Memory B cell (primary cell): ENCODE measurements around the gene TECPR1.

Experiments used
- ATAC-seq: fragments of 150-1000 bp; cut with Tn5 transposase; 2 replicates; pipeline ENCODE4 v1.10.0; 2021; ENCODE audit warnings: low read depth, mild to moderate bottlenecking, moderate library complexity
- DNase-seq, 2 donors: peaks; one replicate each; pipeline ENCODE4 v3.0.0; 2022; ENCODE audit warnings: low spot score in 2 of 2
- H3K27ac Mint-ChIP-seq: one replicate; pipeline ENCODE4 v1.8.0; 2022; ENCODE audit warnings: mild to moderate bottlenecking, moderate library complexity, mixed read lengths
- H3K27me3 Mint-ChIP-seq: one replicate; pipeline ENCODE4 v1.8.0; 2022; ENCODE audit warnings: mixed read lengths
- H3K36me3 Mint-ChIP-seq: one replicate; pipeline ENCODE4 v1.8.0; 2022; ENCODE audit warnings: mild to moderate bottlenecking, mixed read lengths
- H3K4me1 Mint-ChIP-seq: one replicate; pipeline ENCODE4 v1.8.0; 2022; ENCODE audit warnings: mixed read lengths
- H3K4me3 Mint-ChIP-seq: one replicate; pipeline ENCODE4 v1.8.0; 2022; ENCODE audit warnings: mild to moderate bottlenecking, moderate library complexity, mixed read lengths
- H3K9me3 Mint-ChIP-seq: one replicate; pipeline ENCODE4 v1.8.0; 2022; ENCODE audit warnings: mixed read lengths

Gene TECPR1

GRCh38 chr7:98231493-98232262, 20.4 kb downstream of the TECPR1 start:
- no peak for ATAC-seq
- Mint-ChIP-seq H3K36me3 (peaks cover 30% of the 10 kb centered on the region), H3K27me3 (no peaks in the 10 kb centered on the region), H3K4me1 (no peaks in the 10 kb centered on the region), H3K9me3 (no peaks in the 10 kb centered on the region), H3K27ac (no peak overlapping the region), H3K4me3 (no peak overlapping the region)
- no peak for DNase-seq

GRCh38 chr7:98230746-98231471, 21.1 kb downstream of the TECPR1 start:
- Mint-ChIP-seq H3K27me3 (no peaks in the 10 kb centered on the region), H3K36me3 (peaks cover 35% of the 10 kb centered on the region), H3K4me3 (no peak overlapping the region), H3K27ac (no peak overlapping the region), H3K9me3 (no peaks in the 10 kb centered on the region), H3K4me1 (no peaks in the 10 kb centered on the region)
- no peak for DNase-seq
- no peak for ATAC-seq

GRCh38 chr7:98229991-98230745, 21.9 kb downstream of the TECPR1 start:
- ATAC-seq (no peak), DNase-seq (no peak)
- H3K9me3 Mint-ChIP-seq = no peaks in the 10 kb centered on the region
- H3K4me1 Mint-ChIP-seq = no peaks in the 10 kb centered on the region
- H3K36me3 Mint-ChIP-seq = peaks cover 37% of the 10 kb centered on the region
- no peaks in the 10 kb centered on the region for H3K27me3 Mint-ChIP-seq
- no peak overlapping the region for H3K4me3 Mint-ChIP-seq
- no peak overlapping the region for H3K27ac Mint-ChIP-seq

GRCh38 chr7:98229441-98229840, 22.6 kb downstream of the TECPR1 start:
- DNase-seq (no peak), ATAC-seq (no peak)
- H3K4me1 Mint-ChIP-seq = no peaks in the 10 kb centered on the region
- peaks cover 39% of the 10 kb centered on the region for H3K36me3 Mint-ChIP-seq
- H3K27me3 Mint-ChIP-seq = no peaks in the 10 kb centered on the region
- H3K9me3 Mint-ChIP-seq = no peaks in the 10 kb centered on the region
- no peak overlapping the region for H3K27ac Mint-ChIP-seq
- no peak overlapping the region for H3K4me3 Mint-ChIP-seq

DNA sequence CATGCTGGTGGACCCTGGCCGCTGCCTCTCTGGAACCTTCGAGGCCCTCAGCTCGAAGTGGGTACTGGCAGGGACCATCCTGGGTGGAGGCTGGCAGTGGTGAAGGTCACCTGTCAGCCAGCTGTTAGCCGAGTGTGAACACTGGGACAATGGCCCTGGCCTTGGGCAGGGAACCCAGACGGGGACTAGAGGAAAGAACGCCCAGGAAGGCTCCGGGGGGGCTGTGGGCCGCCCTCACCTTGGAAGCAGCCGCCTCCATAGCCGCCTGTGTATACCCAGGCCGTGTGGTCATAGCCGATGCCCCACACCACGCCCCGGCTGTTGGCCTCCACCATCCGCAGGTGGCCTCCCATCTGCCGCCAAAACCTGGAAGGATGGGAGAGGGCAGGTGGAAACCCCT, 23.2 kb downstream of the TECPR1 start:
- no peak overlapping the region for H3K4me3 Mint-ChIP-seq
- H3K4me1 Mint-ChIP-seq = no peaks in the 10 kb centered on the region
- H3K27ac Mint-ChIP-seq = no peak overlapping the region
- no peaks in the 10 kb centered on the region for H3K27me3 Mint-ChIP-seq
- no peak for DNase-seq
- H3K9me3 Mint-ChIP-seq = no peaks in the 10 kb centered on the region
- H3K36me3 Mint-ChIP-seq = peaks cover 39% of the 10 kb centered on the region
- ATAC-seq = no peak

- H3K4me1 Mint-ChIP-seq = peaks cover 3% of the 10 kb centered on the region
- no peaks in the 10 kb centered on the region for H3K9me3 Mint-ChIP-seq
- H3K27me3 Mint-ChIP-seq = no peaks in the 10 kb centered on the region
- no peak overlapping the region for H3K27ac Mint-ChIP-seq
- ATAC-seq = no peak
- no peak overlapping the region for H3K4me3 Mint-ChIP-seq
- DNase-seq = no peak
- peaks cover 40% of the 10 kb centered on the region for H3K36me3 Mint-ChIP-seq
These were observed 24.1 kb downstream of the TECPR1 start for GRCh38 chr7:98227939-98228338.

GRCh38 chr7:98225913-98226614, 26.0 kb downstream of the TECPR1 start:
- H3K27me3 Mint-ChIP-seq = no peaks in the 10 kb centered on the region
- ATAC-seq (no peak), DNase-seq (no peak)
- H3K4me3 Mint-ChIP-seq = no peak overlapping the region
- H3K4me1 Mint-ChIP-seq = peaks cover 3% of the 10 kb centered on the region
- peaks cover 38% of the 10 kb centered on the region for H3K36me3 Mint-ChIP-seq
- no peaks in the 10 kb centered on the region for H3K9me3 Mint-ChIP-seq
- H3K27ac Mint-ChIP-seq = no peak overlapping the region

GRCh38 chr7:98224701-98225181, 27.3 kb downstream of the TECPR1 start:
- Mint-ChIP-seq H3K36me3 (peaks cover 31% of the 10 kb centered on the region), H3K9me3 (no peaks in the 10 kb centered on the region), H3K27me3 (no peaks in the 10 kb centered on the region), H3K27ac (no peak overlapping the region), H3K4me1 (peaks cover 4% of the 10 kb centered on the region), H3K4me3 (no peak overlapping the region)
- DNase-seq (no peak), ATAC-seq (no peak)

GRCh38 chr7:98223898-98224700, 27.9 kb downstream of the TECPR1 start:
- Mint-ChIP-seq H3K4me3 (no peak overlapping the region), H3K27ac (no peak overlapping the region), H3K36me3 (peaks cover 29% of the 10 kb centered on the region), H3K9me3 (no peaks in the 10 kb centered on the region), H3K27me3 (no peaks in the 10 kb centered on the region), H3K4me1 (peaks cover 10% of the 10 kb centered on the region)
- ATAC-seq = no peak
- DNase-seq = no peak

- Mint-ChIP-seq H3K27ac (no peak overlapping the region), H3K4me3 (no peak overlapping the region), H3K27me3 (no peaks in the 10 kb centered on the region), H3K9me3 (no peaks in the 10 kb centered on the region), H3K4me1 (peaks cover 15% of the 10 kb centered on the region), H3K36me3 (peaks cover 28% of the 10 kb centered on the region)
- DNase-seq (no peak), ATAC-seq (no peak)
These were observed 28.6 kb downstream of the TECPR1 start for GRCh38 chr7:98223351-98223897.

- H3K36me3 Mint-ChIP-seq = peaks cover 26% of the 10 kb centered on the region
These were observed 29.4 kb downstream of the TECPR1 start for GRCh38 chr7:98222533-98223195.

GRCh38 chr7:98221611-98222532, 30.2 kb downstream of the TECPR1 start:
- no peaks in the 10 kb centered on the region for H3K27me3 Mint-ChIP-seq
- no peak overlapping the region for H3K4me3 Mint-ChIP-seq
- ATAC-seq = no peak
- no peak overlapping the region for H3K27ac Mint-ChIP-seq
- no peak for DNase-seq
- H3K4me1 Mint-ChIP-seq = peaks cover 19% of the 10 kb centered on the region
- no peaks in the 10 kb centered on the region for H3K9me3 Mint-ChIP-seq
- peaks cover 22% of the 10 kb centered on the region for H3K36me3 Mint-ChIP-seq

More at GRCh38 chr7:98222533-98223195, 29.4 kb downstream of the TECPR1 start:
- Mint-ChIP-seq H3K27me3 (no peaks in the 10 kb centered on the region), H3K9me3 (no peaks in the 10 kb centered on the region), H3K27ac (no peak overlapping the region), H3K4me3 (no peak overlapping the region), H3K4me1 (peaks cover 19% of the 10 kb centered on the region)
- ATAC-seq = no peak
- no peak for DNase-seq
